ENCODE measurements around the gene PRPH2. TPM values are rescaled to one million over a fixed set of nuclear protein-coding genes. Genes with fewer than 3 reads are reported as not detected.

The PRPH2 gene, protein sequence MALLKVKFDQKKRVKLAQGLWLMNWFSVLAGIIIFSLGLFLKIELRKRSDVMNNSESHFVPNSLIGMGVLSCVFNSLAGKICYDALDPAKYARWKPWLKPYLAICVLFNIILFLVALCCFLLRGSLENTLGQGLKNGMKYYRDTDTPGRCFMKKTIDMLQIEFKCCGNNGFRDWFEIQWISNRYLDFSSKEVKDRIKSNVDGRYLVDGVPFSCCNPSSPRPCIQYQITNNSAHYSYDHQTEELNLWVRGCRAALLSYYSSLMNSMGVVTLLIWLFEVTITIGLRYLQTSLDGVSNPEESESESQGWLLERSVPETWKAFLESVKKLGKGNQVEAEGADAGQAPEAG
- total RNA-seq = 2.8 TPM

DNA sequence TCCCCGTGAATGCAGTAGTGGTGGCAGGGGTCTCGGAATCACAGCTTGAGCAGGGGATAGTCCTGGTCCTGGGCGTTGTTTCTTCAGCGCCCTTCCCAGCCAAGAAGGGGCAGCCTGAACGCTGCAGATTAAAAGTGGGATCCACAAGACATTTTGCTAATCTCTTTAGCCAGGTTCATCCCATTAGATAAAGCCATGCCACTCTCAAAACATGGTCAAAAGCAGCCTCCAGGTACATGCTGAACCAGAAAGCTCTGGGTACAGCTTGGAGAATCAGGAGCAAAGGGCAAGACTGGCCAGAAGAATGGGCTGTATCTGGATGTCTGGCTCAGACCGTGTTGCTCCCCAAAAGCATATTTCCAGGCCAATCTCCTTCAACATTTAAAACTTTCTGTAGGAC is at the start of gene PRPH2:
Gene PRPH2 (minus strand): TSS at position 101 of the 400 bp plus-strand sequence. CDS start 263 bp downstream, outside the sequence.
- no peak for DNase-seq

DNA sequence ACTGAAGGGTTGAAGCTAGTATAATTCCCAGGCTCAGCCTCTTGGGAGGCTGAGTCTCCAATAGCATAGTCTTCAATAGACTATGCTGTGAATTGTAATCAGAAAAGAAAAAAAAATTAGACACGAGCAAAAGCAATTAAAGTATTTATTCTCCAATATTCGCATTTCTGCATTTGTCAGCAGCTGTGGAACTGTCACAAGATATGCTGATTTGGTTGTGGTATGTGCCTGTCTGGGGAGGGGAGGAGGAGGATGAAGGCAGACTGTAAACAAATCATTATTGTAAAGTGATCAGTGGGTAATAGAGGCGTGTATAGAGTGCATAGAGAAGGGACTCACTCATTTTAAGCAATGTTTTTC is 49.3 kb upstream of the PRPH2 start:
- DNase-seq = no peak

DNA sequence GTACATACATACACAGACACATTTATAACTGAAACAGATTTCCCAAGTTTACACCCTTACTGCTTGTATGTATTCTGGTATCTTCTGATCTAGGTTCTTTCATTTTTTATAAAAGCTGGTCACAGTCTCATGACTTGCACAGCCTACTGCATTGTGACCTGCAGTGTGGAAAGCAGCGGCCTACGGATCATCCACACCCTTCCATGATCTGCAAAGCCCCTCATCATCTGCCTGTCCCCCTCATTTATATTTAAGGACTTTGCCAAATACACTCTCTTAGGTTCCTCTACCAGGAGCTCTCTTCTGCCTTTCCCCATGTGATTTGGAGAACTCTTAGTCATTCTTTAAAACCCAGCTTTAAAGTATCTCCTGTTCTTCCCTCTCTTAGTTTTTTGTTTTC is 47.4 kb upstream of the PRPH2 start:
- DNase-seq = no peak

DNA sequence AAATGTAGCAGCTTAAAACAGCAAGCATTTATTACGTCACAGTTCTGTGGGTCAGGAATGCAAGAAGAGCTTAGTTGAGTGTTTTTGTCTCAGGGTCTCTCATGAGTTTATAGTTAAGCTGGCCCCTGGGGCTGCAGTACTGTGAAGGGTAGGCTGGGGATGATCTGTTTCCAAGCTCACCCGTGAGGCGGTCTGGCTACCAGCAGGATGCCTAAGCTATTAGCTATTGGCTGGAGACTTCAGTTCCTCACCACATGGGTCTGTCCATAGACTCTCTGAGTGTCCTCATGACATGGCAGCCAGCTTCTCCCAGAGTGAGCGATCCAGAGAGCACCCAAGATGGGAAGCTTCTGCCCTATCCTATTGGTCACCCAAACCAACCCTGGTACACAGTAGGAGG is 46.7 kb upstream of the PRPH2 start:
- DNase-seq = no peak

DNA sequence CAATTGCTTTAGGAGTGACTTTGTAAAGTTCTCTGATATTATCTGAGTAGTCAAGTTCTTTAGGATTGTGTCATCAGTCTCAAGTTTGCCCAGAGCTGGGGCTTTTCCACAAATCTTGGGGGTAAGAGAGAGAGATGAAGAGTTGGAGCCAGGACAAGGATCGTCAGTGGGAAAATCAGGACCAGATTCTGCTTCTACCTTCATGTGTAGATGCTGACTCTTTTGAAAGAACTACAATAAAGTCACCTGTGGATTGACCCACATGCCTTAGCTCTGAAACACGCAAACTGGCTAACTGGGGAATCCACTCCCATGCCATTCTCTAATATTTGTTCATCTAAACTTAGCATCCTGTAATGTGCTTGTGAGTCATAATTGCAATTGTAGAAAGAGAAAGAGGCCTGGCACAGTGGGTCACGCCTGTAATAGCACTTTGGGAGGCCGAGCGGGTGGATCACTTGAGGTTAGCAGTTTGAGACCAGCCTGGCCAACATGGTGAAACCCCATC is 43.8 kb upstream of the PRPH2 start:
- no peak for DNase-seq

DNA sequence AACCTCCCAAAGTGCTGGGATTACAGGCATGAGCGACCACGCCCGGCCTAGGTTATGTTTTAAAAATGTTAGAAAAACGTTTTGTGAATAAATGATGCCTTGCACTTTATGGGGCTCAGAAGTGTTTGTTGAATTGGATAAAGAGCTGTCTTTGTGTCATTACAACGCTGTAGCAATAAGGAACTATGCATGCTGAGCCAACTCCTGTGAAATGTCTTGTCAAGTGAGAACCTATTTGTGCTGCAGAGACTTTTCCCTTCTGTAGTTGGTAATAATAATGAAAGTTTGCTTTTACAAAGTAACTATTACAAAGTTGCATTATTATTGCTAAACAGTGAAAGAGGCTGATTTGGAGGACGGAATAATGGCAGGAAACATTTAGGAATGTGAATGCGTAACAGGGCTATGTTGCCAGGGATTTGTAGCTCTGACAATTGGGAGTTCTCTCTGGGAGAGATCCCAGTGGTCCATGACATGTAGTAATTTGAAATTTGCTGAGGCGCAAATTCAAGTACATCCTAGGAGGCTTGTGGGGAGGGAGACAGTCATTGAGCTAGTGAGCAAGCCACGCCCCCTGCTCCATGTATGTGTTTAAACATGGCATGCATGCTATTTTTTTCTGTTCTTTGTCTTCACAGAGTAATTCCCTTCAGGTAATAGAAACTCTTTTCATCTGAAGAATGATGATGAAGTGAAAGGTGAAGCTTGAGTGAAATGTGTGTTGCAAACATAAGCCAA is 42.7 kb upstream of the PRPH2 start:
- DNase-seq = no peak

DNA sequence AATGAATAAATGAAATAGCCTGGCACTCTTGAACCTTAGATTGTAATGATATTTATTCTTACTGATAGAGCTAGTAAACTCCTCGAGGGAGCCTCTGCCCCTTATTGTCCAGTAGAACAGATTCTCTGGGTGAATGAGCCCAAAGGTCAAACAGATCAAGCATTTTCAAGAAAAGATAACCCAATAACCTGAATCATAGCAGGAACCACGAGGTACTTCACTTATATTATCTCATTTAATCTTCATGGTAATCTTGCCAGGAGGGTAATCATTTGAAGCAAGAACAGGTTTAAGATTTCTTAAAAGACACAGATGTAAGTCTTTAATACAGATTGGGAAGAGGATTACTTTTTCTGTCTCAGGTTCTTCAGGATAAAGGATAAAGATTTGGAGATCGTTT is 40.6 kb upstream of the PRPH2 start:
- DNase-seq = no peak

DNA sequence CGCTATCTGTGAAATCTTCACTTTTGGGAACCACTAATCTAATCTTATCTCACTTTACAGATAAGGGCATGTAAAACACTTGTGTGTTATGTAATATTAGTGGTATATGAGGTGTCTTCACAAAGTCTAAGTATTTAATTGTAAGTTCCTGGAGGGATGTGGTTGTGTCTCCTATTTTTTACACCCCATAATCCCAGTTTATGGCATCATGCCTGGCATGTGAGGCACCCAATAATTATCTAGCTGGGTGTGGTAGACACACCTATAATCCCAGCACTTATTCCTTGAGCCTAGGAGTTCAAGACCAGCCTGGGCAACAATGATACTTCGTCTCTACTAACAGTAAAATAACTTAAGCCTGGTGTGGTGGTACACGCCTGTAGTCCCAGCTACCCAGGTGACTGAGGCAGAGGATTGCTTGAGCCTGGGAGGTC is 40.0 kb upstream of the PRPH2 start:
- no peak for DNase-seq

DNA sequence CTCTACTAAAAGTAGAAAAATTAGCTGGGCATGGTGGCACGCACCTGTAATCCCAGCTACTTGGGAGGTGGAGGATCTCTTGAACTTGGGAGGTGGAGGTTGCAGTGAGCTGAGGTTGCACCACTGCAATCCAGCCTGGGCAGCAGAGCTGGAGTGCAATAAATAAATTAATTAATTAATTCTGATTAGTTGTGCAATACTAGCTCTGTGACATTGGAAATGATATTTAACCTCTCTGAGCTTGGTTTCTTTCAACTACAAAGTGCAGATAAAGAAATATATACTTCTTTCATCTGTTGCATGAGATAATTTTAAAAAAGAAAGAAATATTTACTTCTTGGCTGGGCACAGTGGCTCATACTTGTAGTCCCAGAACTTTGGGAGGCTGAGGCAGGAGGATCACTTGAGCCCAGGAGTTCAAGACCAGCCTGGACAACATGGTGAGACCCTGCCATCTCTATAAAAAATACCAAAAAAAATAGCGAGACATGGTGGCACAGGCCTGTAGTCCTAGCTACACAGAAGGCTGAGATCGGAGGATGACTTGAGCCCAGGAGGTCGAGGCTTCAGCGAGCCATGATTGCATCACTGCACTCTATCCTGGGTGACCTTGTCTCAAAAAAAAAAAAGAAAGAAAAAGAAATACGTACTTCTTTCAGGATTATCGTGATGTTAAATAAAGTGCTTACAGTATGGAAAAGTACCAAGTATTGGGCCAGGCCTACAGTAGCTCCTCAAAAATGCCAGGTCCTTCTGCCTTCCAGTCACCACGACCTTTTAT is 39.1 kb upstream of the PRPH2 start:
- no peak for DNase-seq

DNA sequence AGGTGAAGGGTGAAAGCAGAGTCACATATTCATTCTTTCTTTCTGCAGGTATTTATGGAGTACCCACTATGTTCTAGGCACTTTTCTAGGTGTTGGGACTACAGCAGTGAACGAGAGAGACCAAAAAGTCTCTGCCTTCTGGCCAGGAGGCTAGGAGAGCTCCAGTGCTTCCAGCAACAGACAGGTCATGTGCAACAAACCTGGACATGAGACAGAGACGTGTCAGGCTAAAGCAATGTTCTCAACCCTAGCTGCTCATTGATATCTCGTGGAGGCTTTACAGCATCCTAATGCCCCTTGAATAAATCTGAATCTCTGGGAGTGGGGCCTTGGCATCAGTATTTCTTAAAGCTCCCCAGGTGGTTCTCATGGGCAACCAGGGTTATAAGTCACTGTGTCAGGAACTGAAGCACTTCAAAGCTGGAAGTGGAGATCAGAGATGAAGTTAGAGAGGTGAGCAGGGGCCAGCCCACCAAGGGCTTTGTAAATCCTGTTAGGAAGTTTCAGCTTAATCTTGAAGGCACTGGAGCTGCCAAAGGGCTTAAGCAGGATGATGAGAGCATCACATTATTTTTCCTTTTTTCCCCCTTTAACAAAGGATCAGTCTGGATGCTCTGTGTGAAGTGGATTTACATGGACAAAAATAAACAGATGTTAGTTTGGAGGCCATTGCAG is 36.5 kb upstream of the PRPH2 start:
- DNase-seq = no peak

DNA sequence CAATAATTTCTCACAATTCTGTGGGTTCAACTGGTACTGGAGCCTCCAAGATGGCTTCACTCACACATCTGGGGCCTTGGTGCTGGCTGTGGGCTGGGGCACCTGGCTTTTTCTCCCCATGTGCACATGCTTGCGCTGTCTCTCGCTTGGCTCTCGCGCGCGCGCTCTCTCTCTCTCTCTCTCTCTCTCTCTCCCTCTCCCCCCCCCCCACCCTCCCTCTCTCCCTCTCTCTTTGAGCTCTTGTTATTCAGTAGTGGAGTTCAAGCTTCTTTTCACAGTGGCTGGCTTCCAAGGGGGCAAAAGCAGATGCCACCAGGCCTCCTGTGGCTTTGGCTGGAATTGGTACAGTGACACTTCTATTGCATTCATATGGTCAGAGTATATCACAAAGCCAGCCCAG is 34.3 kb upstream of the PRPH2 start:
- no peak for DNase-seq

DNA sequence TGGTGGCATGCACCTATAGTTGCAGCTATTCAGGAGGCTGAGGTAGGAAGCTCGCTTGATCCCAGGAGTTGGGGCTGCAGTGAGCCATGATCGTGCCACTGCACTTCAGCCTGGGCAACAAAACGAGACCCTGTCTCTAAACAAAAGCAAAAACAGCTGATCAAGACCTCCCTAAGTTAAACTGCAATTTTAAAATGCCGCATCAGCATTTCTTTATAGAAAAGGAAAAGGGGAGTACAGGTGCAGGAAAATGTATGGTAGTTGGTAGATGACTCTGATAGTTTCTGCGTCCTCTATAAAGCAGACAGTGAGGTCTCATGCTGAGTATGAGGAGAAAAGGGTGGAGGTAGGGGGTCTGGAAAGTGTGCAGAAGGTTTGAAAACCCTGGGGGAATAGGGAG is 32.4 kb upstream of the PRPH2 start:
- no peak for DNase-seq

DNA sequence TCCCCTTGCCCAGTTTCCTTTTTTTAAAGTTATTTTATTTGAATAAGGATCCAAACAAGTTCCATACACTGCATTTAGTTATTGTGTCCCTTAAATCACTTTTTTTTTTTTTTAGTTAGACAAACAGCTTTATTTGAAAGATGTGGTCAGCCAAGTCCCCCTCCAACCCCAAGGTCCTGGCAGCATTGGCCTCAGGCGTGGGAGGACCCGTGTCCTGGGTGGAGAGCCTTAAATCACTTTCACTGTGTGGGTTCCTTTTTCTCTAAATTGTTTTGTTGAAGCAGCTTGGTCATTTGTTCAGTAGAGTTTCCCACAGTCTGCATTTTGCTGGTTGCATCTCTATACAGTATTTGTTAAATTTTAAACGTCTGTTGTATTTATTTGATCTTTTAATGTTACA is 28.7 kb upstream of the PRPH2 start:
- no peak for DNase-seq

DNA sequence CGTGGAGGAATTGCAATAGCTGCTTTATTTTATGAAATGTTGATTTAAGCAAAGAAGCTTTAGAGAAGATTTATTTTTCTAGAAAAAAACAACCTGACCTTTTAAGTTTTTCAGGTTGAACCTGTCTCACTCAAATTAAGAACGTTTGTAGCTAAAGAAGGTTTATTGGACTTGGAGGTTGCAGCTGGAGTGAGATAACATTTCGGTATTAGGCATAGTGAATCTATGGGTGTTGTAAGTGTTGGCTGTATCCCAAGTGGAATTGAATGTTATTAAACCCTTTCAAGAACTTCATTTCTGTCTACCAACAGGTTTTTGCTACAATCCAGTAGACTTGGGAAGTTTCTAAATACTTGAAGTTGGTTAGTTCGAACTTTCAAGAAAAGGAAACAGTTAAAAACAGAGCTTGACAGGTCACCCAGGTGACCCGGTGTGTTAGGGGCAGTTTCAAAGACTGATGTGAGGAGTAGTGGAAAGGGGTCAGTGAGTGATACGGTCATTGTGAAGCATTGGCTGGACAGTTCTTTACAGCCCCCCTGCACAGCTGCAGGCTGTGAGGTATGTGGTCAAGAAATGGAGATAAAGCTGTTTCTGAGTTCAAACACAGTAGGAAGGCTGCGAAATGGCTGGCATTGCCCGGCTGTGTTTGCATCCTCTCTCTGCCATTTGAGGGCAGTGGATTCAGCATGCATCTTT is 26.0 kb upstream of the PRPH2 start:
- DNase-seq = no peak

DNA sequence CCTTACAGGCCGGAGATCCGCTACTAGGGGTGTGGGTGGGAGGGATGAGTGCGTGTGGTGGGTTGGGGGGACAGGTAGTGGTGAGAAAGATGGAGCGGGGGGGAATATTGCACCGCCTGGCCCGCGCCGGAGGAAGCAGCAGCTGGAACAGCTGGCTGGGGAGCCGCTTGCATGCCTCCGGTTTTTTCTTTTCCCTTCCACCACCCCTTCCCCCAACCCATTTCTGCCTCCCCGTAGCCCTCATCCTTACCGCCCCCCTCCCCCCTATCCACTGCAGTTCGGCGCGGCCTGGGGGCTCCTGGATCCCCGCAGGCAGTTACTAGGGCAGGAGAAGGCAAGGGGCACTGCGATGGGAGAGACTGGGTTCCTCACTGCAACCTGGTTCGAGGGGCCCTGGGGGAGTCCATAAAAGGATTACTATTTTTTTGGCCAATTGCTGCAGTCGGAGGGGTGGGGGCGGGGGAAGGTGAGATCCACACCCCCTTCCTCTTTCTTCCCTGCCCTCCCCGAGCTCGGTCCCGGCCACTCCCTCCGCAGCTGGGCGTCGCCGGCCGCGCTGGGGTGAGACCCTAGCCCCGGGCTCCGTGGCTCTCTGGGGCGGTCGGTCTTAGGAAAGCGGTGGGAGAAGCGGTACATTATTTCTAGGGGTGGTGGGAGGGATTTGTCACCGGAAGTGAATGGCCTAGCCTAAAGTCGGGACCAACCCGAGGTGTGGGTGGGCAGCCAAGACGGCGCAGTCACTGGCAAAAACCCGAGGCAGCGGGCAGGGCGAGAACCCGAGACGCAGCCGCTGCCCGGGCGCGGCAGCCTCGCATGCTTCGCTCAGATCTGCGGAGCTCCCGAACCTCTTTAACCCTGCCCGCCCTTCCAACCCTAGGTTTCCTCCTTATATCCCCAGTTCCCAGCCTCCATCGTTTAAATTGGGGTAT is 24.3 kb upstream of the PRPH2 start:
- peak; percentile 94 for DNase-seq

DNA sequence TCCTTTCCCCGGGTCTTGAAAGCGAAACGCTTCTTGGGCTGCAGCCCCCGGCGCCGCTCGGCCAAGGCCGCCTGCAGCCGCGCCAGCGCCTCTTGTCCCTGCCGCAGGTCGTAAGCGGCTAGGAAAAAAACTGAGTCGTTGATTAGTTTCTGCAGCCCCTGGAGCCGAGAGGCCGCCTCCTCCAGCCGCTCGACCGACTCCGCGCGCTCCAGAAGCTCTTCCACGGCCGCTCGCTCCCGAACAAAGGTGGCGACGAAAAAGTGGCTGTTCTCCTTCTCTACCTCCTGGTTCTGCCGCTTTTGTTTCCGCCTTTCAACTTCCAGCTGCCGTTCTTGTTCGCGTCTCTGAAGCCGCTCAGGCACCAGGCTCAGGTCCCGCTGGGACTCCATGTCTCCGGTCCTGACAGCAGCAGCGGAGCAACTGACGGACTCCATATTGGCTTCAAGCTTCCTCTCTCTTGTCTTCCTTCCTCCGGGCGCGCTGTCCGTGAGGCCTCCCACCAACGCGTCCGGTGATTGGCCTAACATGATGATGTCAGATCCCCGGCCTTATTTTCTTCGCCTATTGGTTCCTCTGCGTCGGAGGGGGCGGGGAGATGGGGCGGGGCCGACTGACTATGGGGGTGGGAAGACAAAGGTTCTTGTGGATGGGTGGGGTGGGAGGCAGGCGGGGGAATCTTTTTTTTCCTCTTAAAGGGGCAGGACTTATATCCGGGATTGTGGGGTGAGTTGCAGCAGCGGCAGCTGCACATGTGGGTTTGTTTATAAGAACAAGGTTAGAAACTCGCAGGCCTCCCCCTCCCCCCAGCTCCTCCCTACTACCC is 23.5 kb upstream of the PRPH2 start, which contains the start of gene TBCC:
Gene TBCC (minus strand): TSS at position 464 of the 823 bp plus-strand sequence. CDS start 30 bp downstream, at position 434.
- peak; percentile 99 for DNase-seq

DNA sequence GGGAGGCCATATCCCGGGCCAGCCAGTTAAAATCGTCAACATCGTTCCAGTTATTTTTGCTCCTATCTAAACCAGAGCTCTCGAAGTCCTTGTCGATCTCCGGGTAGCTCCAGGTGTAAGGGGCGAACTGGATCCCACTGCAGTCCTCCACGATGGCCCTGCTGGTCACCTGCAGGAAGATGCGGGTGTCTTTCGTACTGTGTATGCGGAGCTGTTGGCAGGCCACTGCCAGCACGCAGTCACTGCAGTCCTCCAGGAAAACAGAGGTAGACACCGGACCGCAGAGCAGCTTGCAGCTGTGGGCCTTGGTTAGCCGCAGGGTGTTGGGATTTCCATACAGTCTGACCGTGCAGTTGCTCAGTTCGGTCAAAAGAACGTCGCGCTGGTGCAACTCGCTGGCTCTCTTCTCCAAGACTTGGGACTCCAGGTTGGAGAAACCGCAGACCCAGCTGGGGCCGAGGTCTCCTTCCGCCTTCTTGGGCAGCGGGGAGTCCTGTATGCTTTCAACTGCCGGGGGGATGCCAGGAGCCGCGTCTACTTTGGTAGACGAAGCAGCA is 22.8 kb upstream of the PRPH2 start:
- DNase-seq = no peak

DNA sequence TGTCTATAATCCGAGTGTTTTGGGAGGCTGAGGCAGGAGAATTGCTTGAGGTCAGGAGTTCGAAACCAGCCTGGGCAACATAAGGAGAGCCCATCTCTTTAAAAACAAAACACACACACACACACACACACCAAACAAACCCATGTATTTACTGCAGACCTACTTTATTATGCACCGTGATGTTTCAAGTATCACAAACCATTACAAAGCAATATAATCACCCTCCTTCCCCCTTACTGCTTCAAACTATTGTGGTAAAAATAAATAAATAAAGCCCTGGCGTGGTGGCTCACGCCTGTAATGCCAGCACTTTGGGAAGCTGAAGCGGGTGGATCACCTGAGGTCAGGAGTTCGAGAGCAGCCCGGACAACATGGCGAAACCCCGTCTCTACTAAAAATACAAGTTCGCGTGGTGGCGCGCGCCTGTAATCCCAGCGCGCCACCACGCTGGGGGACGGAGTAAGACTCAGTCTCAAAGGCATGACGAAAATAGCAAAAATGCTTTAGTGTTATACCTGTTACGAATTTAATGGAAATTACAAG is 22.0 kb upstream of the PRPH2 start:
- no peak for DNase-seq
